WTC11 (cell line): ENCODE measurements around the gene CYTH3.
"Not testable (repeated sequence)": the region's sequence is repeated elsewhere in the genome, so short reads cannot be mapped to it uniquely, and the experiment has no call there.

Experiments
- FOXJ3 ChIP-seq: sonication (generic); formaldehyde crosslinking; IDR thresholded peaks from 2 replicates; pipeline ENCODE4 v1.9.0; 2021; ENCODE audit warnings: missing genetic modification reagents, mild to moderate bottlenecking, borderline replicate concordance
- KAT7 ChIP-seq: sonication (generic); formaldehyde crosslinking; IDR thresholded peaks from 2 replicates; pipeline ENCODE4 v1.8.1; 2023; ENCODE audit warnings: missing genetic modification reagents, mild to moderate bottlenecking, borderline replicate concordance
- TF ChIP-seq, protein P1 (sequence below): sonication (generic); formaldehyde crosslinking; IDR thresholded peaks from 2 replicates; pipeline ENCODE4 v1.8.1; 2022; ENCODE audit warnings: mild to moderate bottlenecking, moderate library complexity, missing genetic modification reagents
- TF ChIP-seq, protein P2 (sequence below): sonication (generic); formaldehyde crosslinking; IDR thresholded peaks from 2 replicates; pipeline ENCODE4 v1.8.1; 2022; ENCODE audit warnings: low read depth, missing genetic modification reagents, borderline replicate concordance

DNA sequence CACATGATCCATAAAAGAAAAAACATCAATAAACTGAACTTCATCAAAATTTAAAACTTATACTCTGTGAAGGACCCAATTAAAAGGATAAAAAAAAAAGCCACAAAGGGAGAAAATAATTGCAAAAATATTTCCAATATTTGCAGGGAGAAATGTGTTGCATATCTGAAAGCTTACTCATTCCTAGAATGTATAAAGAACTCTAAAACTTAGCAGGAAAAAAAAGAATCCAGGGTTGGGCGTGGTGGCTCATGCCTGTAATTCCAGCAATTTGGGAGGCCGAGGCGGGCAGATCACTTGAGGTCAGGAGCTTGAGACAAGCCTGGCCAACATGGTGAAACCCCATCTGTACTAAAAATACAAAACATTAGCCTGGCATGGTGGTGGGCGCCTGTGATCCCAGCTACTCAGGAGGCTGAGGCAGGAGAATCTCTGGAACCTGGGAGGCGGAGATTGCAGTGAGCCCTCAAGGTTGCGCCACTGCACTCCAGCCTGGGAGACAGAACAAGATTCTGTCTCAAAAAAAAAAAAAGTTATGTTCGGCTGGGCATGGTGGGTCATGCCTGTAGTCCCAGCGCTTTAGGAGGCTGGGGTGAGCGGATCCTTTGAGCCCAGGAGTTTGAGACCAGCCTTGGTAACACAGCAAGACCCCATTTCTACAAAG is 11.1 kb upstream of the CYTH3 start:
- not testable (repeated sequence) for TF ChIP-seq FOXJ3; KAT7 (CRISPR knock-in tag)
- TF ChIP-seq, protein P1, sequence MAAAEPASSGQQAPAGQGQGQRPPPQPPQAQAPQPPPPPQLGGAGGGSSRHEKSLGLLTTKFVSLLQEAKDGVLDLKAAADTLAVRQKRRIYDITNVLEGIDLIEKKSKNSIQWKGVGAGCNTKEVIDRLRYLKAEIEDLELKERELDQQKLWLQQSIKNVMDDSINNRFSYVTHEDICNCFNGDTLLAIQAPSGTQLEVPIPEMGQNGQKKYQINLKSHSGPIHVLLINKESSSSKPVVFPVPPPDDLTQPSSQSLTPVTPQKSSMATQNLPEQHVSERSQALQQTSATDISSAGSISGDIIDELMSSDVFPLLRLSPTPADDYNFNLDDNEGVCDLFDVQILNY (CRISPR knock-in tag) = not testable (repeated sequence)
- TF ChIP-seq, protein P2, sequence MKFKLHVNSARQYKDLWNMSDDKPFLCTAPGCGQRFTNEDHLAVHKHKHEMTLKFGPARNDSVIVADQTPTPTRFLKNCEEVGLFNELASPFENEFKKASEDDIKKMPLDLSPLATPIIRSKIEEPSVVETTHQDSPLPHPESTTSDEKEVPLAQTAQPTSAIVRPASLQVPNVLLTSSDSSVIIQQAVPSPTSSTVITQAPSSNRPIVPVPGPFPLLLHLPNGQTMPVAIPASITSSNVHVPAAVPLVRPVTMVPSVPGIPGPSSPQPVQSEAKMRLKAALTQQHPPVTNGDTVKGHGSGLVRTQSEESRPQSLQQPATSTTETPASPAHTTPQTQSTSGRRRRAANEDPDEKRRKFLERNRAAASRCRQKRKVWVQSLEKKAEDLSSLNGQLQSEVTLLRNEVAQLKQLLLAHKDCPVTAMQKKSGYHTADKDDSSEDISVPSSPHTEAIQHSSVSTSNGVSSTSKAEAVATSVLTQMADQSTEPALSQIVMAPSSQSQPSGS (CRISPR knock-in tag) = not testable (repeated sequence)
